ENCODE measurements around the gene GOLPH3. TPM values are rescaled to one million over a fixed set of nuclear protein-coding genes. Genes with fewer than 3 reads are reported as not detected.

The GOLPH3 gene
- polyA plus RNA-seq, 4 donors, result 82.4 to 93.3 (median 91.9) TPM

- no peak for DNase-seq (ENCODE audit: low read depth in 4 of 4, low spot score in 2 of 4)
Observed at GRCh38 chr5:32076699-32077695, 97.1 kb downstream of the GOLPH3 start.

Other genes starting within 250 kb of the GOLPH3 start
- gene MTMR12, start 138.6 kb upstream of the GOLPH3 start, polyA plus RNA-seq (ENCODE audit: insufficient read length in 4 of 4), result 10 to 100 TPM; 31.4 to 40.3 (median 34.8) TPM